MCF 10A (cell line): ENCODE results near the gene RASGRP4. TPM values are rescaled to one million over a fixed set of nuclear protein-coding genes. Genes with fewer than 3 reads are reported as not detected.

Experiments
- BruUV-seq: library from RNA; stranded (reverse); fragments of 400-500 nt; replicated peaks from 2 replicates; lab custom pipeline; 2021; lab: Mats Ljungman, UMichigan
- CTCF ChIA-PET: fragments of 300-600 bp; sonication (Branson Sonifier 250); formaldehyde crosslinking; extraction: SDS; loops from one replicate; lab custom pipeline; 2021; ENCODE audit warnings: antibody characterized with exemption, inconsistent platforms; lab: Yijun Ruan, JAX
- POLR2A ChIA-PET: fragments of 300-600, 350-650 bp; sonication (Branson Sonifier 250); formaldehyde crosslinking; extraction: SDS; loops from one replicate; lab custom pipeline; 2020; ENCODE audit warnings: antibody characterized with exemption, inconsistent platforms; lab: Yijun Ruan, JAX
- DNase-seq: peaks from one replicate; pipeline ENCODE4 v3.0.0-alpha.2; 2018; ENCODE audit not compliant: unreplicated experiment
- H3K27ac Mint-ChIP-seq: one replicate; pipeline ENCODE4 v1.8.0; 2022; ENCODE audit warnings: mild to moderate bottlenecking, low read depth, mixed read lengths; ENCODE audit not compliant: unreplicated experiment
- H3K27me3 Mint-ChIP-seq: one replicate; pipeline ENCODE4 v1.8.0; 2022; ENCODE audit warnings: mixed read lengths; ENCODE audit not compliant: insufficient read depth, unreplicated experiment
- H3K36me3 Mint-ChIP-seq: one replicate; pipeline ENCODE4 v1.8.0; 2022; ENCODE audit warnings: mild to moderate bottlenecking, moderate library complexity, mixed read lengths; ENCODE audit not compliant: insufficient read depth, unreplicated experiment
- H3K4me1 Mint-ChIP-seq: one replicate; pipeline ENCODE4 v1.8.0; 2022; ENCODE audit warnings: mixed read lengths; ENCODE audit not compliant: insufficient read depth, unreplicated experiment
- H3K4me3 Mint-ChIP-seq: one replicate; pipeline ENCODE4 v1.8.0; 2022; ENCODE audit warnings: mild to moderate bottlenecking, moderate library complexity, mixed read lengths; ENCODE audit not compliant: unreplicated experiment
- H3K9me3 Mint-ChIP-seq: one replicate; pipeline ENCODE4 v1.8.0; 2022; ENCODE audit warnings: mixed read lengths; ENCODE audit not compliant: unreplicated experiment
- intact Hi-C: fragments of 100-400 bp; cut with micrococcal nuclease; formaldehyde crosslinking; loops from 2 replicates; pipeline ENCODE4 v1.14.1; 2022
- total RNA-seq: library from RNA; stranded (reverse); gene quantifications from 2 replicates; pipeline ENCODE4 v1.2.3, GENCODE V29; 2022
- TF ChIP-seq, protein P1 (sequence below): fragments of 200-600 bp; IDR thresholded peaks from one replicate; pipeline ENCODE4 v1.8.0; 2022; ENCODE audit warnings: antibody characterized with exemption, mild to moderate bottlenecking; ENCODE audit not compliant: unreplicated experiment

RASGRP4 gene
- total RNA-seq, 1 experiment from 2014 or later: not detected

DNA sequence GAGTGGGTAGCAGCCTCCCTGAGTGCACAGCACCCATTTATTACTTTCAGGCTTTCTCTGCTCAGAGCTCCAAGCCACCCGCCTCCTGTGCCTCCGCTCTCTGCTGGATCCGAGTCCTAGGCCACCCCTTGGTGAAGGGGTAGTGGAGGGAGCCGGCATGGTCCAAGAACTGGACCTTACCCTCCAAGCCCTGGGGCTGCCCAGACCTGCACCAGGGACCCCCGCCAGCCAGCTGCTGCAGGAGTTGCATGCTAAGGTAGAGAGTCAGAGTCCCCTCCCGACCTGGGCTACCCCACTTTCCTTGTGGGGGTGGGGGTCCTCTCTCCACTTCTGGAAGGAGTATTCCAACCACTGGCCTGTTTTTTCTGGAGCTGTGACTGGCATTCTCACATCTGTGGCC is 21.2 kb downstream of the RASGRP4 start:
- CTCF ChIA-PET: interaction anchor here (0.6 to 1.4 kb wide), 6 partner anchors 9 to 529 kb away, joined by 3 to 5 read pairs (median 3); partner anchors contain the start of genes MRPS12 and SARS2
- H3K4me3 Mint-ChIP-seq: no peak overlapping the region
- H3K9me3 Mint-ChIP-seq: no peaks in the 10 kb centered on the region

GRCh38 chr19:38402967-38403674 is 22.9 kb downstream of the RASGRP4 start, which contains the start of gene FAM98C:
Gene FAM98C, plus strand, starts transcription at chr19:38403093. Its CDS starts 61 bp downstream, at chr19:38403154.
- intact Hi-C loops: loop anchor here (1.0 to 10.0 kb wide), 6 partner anchors 14 to 550 kb away; partner anchors contain the start of genes MRPS12 and SARS2
- CTCF ChIA-PET: interaction anchor here (0.5 to 2.4 kb wide), 46 partner anchors 9 to 1754 kb away, joined by 3 to 15 read pairs (median 4); partner anchors contain the start of genes ECH1, MRPS12, PSMD8 and SARS2

More for the DNA sequence above, 21.2 kb downstream of the RASGRP4 start:
- BruUV-seq: no TSS peak
- POLR2A ChIA-PET: interaction anchor here (0.6 to 0.8 kb wide), 2 partner anchors 448 to 1998 kb away, joined by 3 to 4 read pairs; no protein-coding TSS in a partner anchor
- TF ChIP-seq, protein P1, sequence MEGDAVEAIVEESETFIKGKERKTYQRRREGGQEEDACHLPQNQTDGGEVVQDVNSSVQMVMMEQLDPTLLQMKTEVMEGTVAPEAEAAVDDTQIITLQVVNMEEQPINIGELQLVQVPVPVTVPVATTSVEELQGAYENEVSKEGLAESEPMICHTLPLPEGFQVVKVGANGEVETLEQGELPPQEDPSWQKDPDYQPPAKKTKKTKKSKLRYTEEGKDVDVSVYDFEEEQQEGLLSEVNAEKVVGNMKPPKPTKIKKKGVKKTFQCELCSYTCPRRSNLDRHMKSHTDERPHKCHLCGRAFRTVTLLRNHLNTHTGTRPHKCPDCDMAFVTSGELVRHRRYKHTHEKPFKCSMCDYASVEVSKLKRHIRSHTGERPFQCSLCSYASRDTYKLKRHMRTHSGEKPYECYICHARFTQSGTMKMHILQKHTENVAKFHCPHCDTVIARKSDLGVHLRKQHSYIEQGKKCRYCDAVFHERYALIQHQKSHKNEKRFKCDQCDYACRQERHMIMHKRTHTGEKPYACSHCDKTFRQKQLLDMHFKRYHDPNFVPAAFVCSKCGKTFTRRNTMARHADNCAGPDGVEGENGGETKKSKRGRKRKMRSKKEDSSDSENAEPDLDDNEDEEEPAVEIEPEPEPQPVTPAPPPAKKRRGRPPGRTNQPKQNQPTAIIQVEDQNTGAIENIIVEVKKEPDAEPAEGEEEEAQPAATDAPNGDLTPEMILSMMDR: no peak
- Mint-ChIP-seq H3K27me3 (no peaks in the 10 kb centered on the region), H3K36me3 (peaks cover 15% of the 10 kb centered on the region), H3K27ac (no peak overlapping the region), H3K4me1 (no peaks in the 10 kb centered on the region)
- intact Hi-C loops: loop anchor here (10.0 kb wide), 1 partner anchor 160 kb away; no protein-coding TSS in a partner anchor
- DNase-seq: no peak

DNA sequence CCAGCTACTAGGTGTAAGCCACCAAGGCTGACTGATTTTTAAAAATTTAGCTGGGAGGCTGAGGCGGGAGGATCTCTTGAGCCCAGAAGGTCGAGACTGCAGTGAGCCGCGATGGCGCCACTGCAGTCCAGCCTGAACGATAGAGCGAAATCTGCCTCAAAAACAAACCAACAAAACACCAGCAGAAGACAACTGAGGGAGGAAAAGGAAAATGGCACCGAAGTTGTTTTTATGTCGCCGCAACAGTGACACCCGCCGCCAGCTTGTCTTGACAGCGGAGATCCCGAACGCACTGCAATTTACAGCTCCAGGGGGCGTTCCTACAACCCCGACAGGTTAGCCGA is 23.4 kb downstream of the RASGRP4 start:
- intact Hi-C loops: loop anchor here (1.0 to 10.0 kb wide), 4 partner anchors 13 to 550 kb away; no protein-coding TSS in a partner anchor
- Mint-ChIP-seq H3K36me3 (peaks cover 9% of the 10 kb centered on the region), H3K9me3 (no peaks in the 10 kb centered on the region), H3K27ac (peak overlapping the region; percentile 95), H3K27me3 (no peaks in the 10 kb centered on the region), H3K4me1 (no peaks in the 10 kb centered on the region), H3K4me3 (peak overlapping the region; percentile 90)
- TF ChIP-seq, protein P1: no peak
- no peak for DNase-seq
- no TSS peak for BruUV-seq
- ChIA-PET CTCF (interaction anchor here (0.5 to 2.4 kb wide), 38 partner anchors 10 to 1754 kb away, joined by 3 to 15 read pairs (median 4); partner anchors contain the start of genes MRPS12, PSMD8 and SARS2), POLR2A (interaction anchor here (0.6 to 2.8 kb wide), 21 partner anchors 11 to 1185 kb away, joined by 3 to 17 read pairs (median 3); partner anchors contain the start of genes ECH1, GGN, MRPS12 and NFKBIB)

More at GRCh38 chr19:38402967-38403674, 22.9 kb downstream of the RASGRP4 start, which contains the start of gene FAM98C:
- Mint-ChIP-seq H3K9me3 (no peaks in the 10 kb centered on the region), H3K4me1 (no peaks in the 10 kb centered on the region), H3K27ac (peak within 1 kb of the TSS; percentile 95), H3K4me3 (peak within 1 kb of the TSS; percentile 90), H3K36me3 (peaks cover 14% of the 10 kb centered on the region), H3K27me3 (no peaks in the 10 kb centered on the region)
- BruUV-seq: no TSS peak
- TF ChIP-seq, protein P1: peak; percentile 96
- peak; percentile 98 for DNase-seq
- POLR2A ChIA-PET: interaction anchor here (0.6 to 2.8 kb wide), 22 partner anchors 11 to 1185 kb away, joined by 3 to 17 read pairs (median 3); partner anchors contain the start of genes ECH1, GGN, MRPS12 and NFKBIB
